Measurements from ENCODE around the gene SAMSN1. TPM values are rescaled to one million over a fixed set of nuclear protein-coding genes. Genes with fewer than 3 reads are reported as not detected.

SAMSN1 gene
- total and polyA plus RNA-seq, 9 of the 15 experiments (the other 6 are each of a cell fraction or from before 2014, with no cell fraction given), result 101 to 223 (median 159) TPM

- TF ChIP-seq ZBTB40 (IDR thresholded peaks at IDR 0.05) (no peak), ZBTB40 (CRISPR knock-in tag; IDR thresholded peaks at IDR 0.05) (no peak), ZNF639 (CRISPR knock-in tag; conservative IDR thresholded peaks at IDR 0.05 in 1 of 2, IDR thresholded peaks at IDR 0.05 in 1 of 2) (peak in 1 of 2 experiments; percentile 57; a peak in 1 of 4 replicates), MLLT1 (IDR thresholded peaks at IDR 0.05) (0 out of 4 replicates have a peak, but pooled peaks of 1 of the 2 experiments have one; percentile 4), ZBTB11 (CRISPR knock-in tag; IDR thresholded peaks at IDR 0.05) (peak in 1 of 3 experiments; percentile 30; a peak in 1 of 6 replicates), TCFL5 (CRISPR knock-in tag; conservative IDR thresholded peaks at IDR 0.05) (no peak), JUND (IDR thresholded peaks at IDR 0.05; ENCODE audit: borderline replicate concordance, low read depth, low read length) (0 out of 2 replicates have a peak, but pooled peaks have one; percentile 19), JUND (tag; IDR thresholded peaks at IDR 0.05; ENCODE audit: borderline replicate concordance, low read depth, low read length) (peak; percentile 15; the same call in 1 of the 3 replicates), NCOR1 (IDR thresholded peaks at IDR 0.05) (no peak)
Observed at GRCh38 chr21:14583629-14584255, 37.6 kb upstream of the SAMSN1 start (continued).

Data from K562 (cell line).